Pons (tissue), 1 donor: Measurements from ENCODE around the gene GRIN2C.

Source experiments
- DNase-seq: peaks from one replicate; pipeline ENCODE4 v3.0.0-alpha.2; 2016; ENCODE audit warnings: low spot score

GRIN2C gene

GRCh38 chr17:74846621-74847020 is 13.1 kb downstream of the GRIN2C start:
- no peak for DNase-seq

GRCh38 chr17:74843352-74843627 is 16.4 kb downstream of the GRIN2C start:
- DNase-seq, result no peak

GRCh38 chr17:74842599-74843351 is 16.9 kb downstream of the GRIN2C start:
- peak; percentile 66 for DNase-seq

GRCh38 chr17:74842146-74842598 is 17.5 kb downstream of the GRIN2C start:
- no peak for DNase-seq

- peak; percentile 81 for DNase-seq
These were observed 18.6 kb downstream of the GRIN2C start for GRCh38 chr17:74840989-74841666.

- no peak for DNase-seq
These were observed 19.5 kb downstream of the GRIN2C start for GRCh38 chr17:74839990-74840852.

- DNase-seq, result no peak
These were observed 21.4 kb downstream of the GRIN2C start for GRCh38 chr17:74838274-74838673.

GRCh38 chr17:74836691-74837467 is 22.8 kb downstream of the GRIN2C start:
- no peak for DNase-seq

GRCh38 chr17:74836191-74836590 is 23.5 kb downstream of the GRIN2C start:
- no peak for DNase-seq

- no peak for DNase-seq
These were observed 25.9 kb downstream of the GRIN2C start for GRCh38 chr17:74833501-74834377.

- no peak for DNase-seq
These were observed 27.3 kb downstream of the GRIN2C start for GRCh38 chr17:74832421-74832820.

- DNase-seq, result no peak
These were observed 28.1 kb downstream of the GRIN2C start for GRCh38 chr17:74831444-74832146.

GRCh38 chr17:74830861-74831260 is 28.8 kb downstream of the GRIN2C start:
- no peak for DNase-seq

- no peak for DNase-seq
These were observed 31.9 kb downstream of the GRIN2C start for GRCh38 chr17:74827800-74828199.

- no peak for DNase-seq
These were observed 33.5 kb downstream of the GRIN2C start for GRCh38 chr17:74825952-74826719.

- no peak for DNase-seq
These were observed 34.6 kb downstream of the GRIN2C start for GRCh38 chr17:74824961-74825627.

GRCh38 chr17:74822939-74823367 is 36.7 kb downstream of the GRIN2C start:
- DNase-seq, result peak; percentile 86

GRCh38 chr17:74822335-74822938 is 37.2 kb downstream of the GRIN2C start:
- DNase-seq, result peak; percentile 60
